ENCODE measurements around the gene MOB2.

The MOB2 gene

GRCh38 chr11:1460986-1461825 lies 25.4 kb downstream of the MOB2 start:
- TF ChIP-seq SPI1 (IDR thresholded peaks at IDR 0.05; ENCODE audit: low read depth, low read length) = no peak
- FAIRE-seq = no peak

GRCh38 chr11:1460396-1460985 lies 26.1 kb downstream of the MOB2 start:
- FAIRE-seq (no peak), DNase-seq (ENCODE audit: insufficient read length, low spot score) (no peak)
- TF ChIP-seq POLR2A (IDR thresholded peaks at IDR 0.05; ENCODE audit: low read depth, low read length) = no peak
- no peak for TF ChIP-seq PAX5 (IDR thresholded peaks at IDR 0.05; ENCODE audit: insufficient read depth, low read length, severe bottlenecking)

More at GRCh38 chr11:1460986-1461825, 25.4 kb downstream of the MOB2 start:
- no peak for DNase-seq (ENCODE audit: insufficient read length, low spot score)

GRCh38 chr11:1459764-1460395 lies 26.7 kb downstream of the MOB2 start:
- no peak for TF ChIP-seq SPI1 (IDR thresholded peaks at IDR 0.05; ENCODE audit: low read depth, low read length)
- no peak for TF ChIP-seq POLR2A (IDR thresholded peaks at IDR 0.05; ENCODE audit: low read depth, low read length)
- no peak for TF ChIP-seq POLR2AphosphoS5 (IDR thresholded peaks at IDR 0.05; ENCODE audit: low read depth, low read length)
- FAIRE-seq (no peak), DNase-seq (ENCODE audit: insufficient read length, low spot score) (no peak)

- no peak for FAIRE-seq
- TF ChIP-seq POLR2AphosphoS5 (IDR thresholded peaks at IDR 0.05; ENCODE audit: low read depth, low read length) = no peak
- no peak for TF ChIP-seq TAF1 (IDR thresholded peaks at IDR 0.05; ENCODE audit: low read depth, low read length)
- no peak for TF ChIP-seq PAX5 (IDR thresholded peaks at IDR 0.05; ENCODE audit: insufficient read depth, low read length, severe bottlenecking)
- no peak for TF ChIP-seq POLR2A (IDR thresholded peaks at IDR 0.05; ENCODE audit: low read depth, low read length)
- no peak for TF ChIP-seq POU2F2 (IDR thresholded peaks at IDR 0.05; ENCODE audit: low read depth, low read length)
- TF ChIP-seq SPI1 (IDR thresholded peaks at IDR 0.05; ENCODE audit: low read depth, low read length) = no peak
Observed at GRCh38 chr11:1459219-1459575, 27.4 kb downstream of the MOB2 start.

GRCh38 chr11:1458340-1459218 lies 28.0 kb downstream of the MOB2 start:
- TF ChIP-seq POU2F2 (IDR thresholded peaks at IDR 0.05; ENCODE audit: low read depth, low read length) (no peak), POLR2A (IDR thresholded peaks at IDR 0.05; ENCODE audit: low read depth, low read length) (no peak), PAX5 (IDR thresholded peaks at IDR 0.05; ENCODE audit: insufficient read depth, low read length, severe bottlenecking) (no peak), SPI1 (IDR thresholded peaks at IDR 0.05; ENCODE audit: low read depth, low read length) (no peak), POLR2AphosphoS5 (IDR thresholded peaks at IDR 0.05; ENCODE audit: low read depth, low read length) (no peak), TAF1 (IDR thresholded peaks at IDR 0.05; ENCODE audit: low read depth, low read length) (no peak)
- no peak for FAIRE-seq
- DNase-seq (ENCODE audit: insufficient read length, low spot score) = no peak

More at GRCh38 chr11:1459219-1459575, 27.4 kb downstream of the MOB2 start:
- no peak for DNase-seq (ENCODE audit: insufficient read length, low spot score)

GRCh38 chr11:1457856-1458255 lies 28.7 kb downstream of the MOB2 start:
- TF ChIP-seq PAX5 (IDR thresholded peaks at IDR 0.05; ENCODE audit: insufficient read depth, low read length, severe bottlenecking) (no peak), POLR2A (IDR thresholded peaks at IDR 0.05; ENCODE audit: low read depth, low read length) (no peak), POU2F2 (IDR thresholded peaks at IDR 0.05; ENCODE audit: low read depth, low read length) (no peak), SPI1 (IDR thresholded peaks at IDR 0.05; ENCODE audit: low read depth, low read length) (no peak), POLR2AphosphoS5 (IDR thresholded peaks at IDR 0.05; ENCODE audit: low read depth, low read length) (no peak), TAF1 (IDR thresholded peaks at IDR 0.05; ENCODE audit: low read depth, low read length) (no peak)
- FAIRE-seq (no peak), DNase-seq (ENCODE audit: insufficient read length, low spot score) (no peak)

GRCh38 chr11:1457326-1457680 lies 29.3 kb downstream of the MOB2 start:
- no peak for DNase-seq (ENCODE audit: insufficient read length, low spot score)
- no peak for TF ChIP-seq POLR2AphosphoS5 (IDR thresholded peaks at IDR 0.05; ENCODE audit: low read depth, low read length)
- no peak for TF ChIP-seq PAX5 (IDR thresholded peaks at IDR 0.05; ENCODE audit: insufficient read depth, low read length, severe bottlenecking)
- no peak for TF ChIP-seq POLR2A (IDR thresholded peaks at IDR 0.05; ENCODE audit: low read depth, low read length)
- TF ChIP-seq TAF1 (IDR thresholded peaks at IDR 0.05; ENCODE audit: low read depth, low read length) = no peak
- no peak for TF ChIP-seq POU2F2 (IDR thresholded peaks at IDR 0.05; ENCODE audit: low read depth, low read length)
- TF ChIP-seq SPI1 (IDR thresholded peaks at IDR 0.05; ENCODE audit: low read depth, low read length) = no peak
- FAIRE-seq = no peak

GRCh38 chr11:1456596-1457325 lies 29.8 kb downstream of the MOB2 start:
- FAIRE-seq = no peak
- TF ChIP-seq POLR2AphosphoS5 (IDR thresholded peaks at IDR 0.05; ENCODE audit: low read depth, low read length) (no peak), PAX5 (IDR thresholded peaks at IDR 0.05; ENCODE audit: insufficient read depth, low read length, severe bottlenecking) (no peak), SPI1 (IDR thresholded peaks at IDR 0.05; ENCODE audit: low read depth, low read length) (no peak), POLR2A (IDR thresholded peaks at IDR 0.05; ENCODE audit: low read depth, low read length) (no peak), POU2F2 (IDR thresholded peaks at IDR 0.05; ENCODE audit: low read depth, low read length) (no peak), TAF1 (IDR thresholded peaks at IDR 0.05; ENCODE audit: low read depth, low read length) (no peak)

GRCh38 chr11:1456176-1456575 lies 30.4 kb downstream of the MOB2 start:
- TF ChIP-seq POLR2A (IDR thresholded peaks at IDR 0.05; ENCODE audit: low read depth, low read length) (no peak), SPI1 (IDR thresholded peaks at IDR 0.05; ENCODE audit: low read depth, low read length) (no peak), POLR2AphosphoS5 (IDR thresholded peaks at IDR 0.05; ENCODE audit: low read depth, low read length) (no peak)
- FAIRE-seq = no peak

More at GRCh38 chr11:1456596-1457325, 29.8 kb downstream of the MOB2 start:
- DNase-seq (ENCODE audit: insufficient read length, low spot score) = no peak

More at GRCh38 chr11:1456176-1456575, 30.4 kb downstream of the MOB2 start:
- no peak for DNase-seq (ENCODE audit: insufficient read length, low spot score)
